ENCODE measurements around the gene PAIP2. TPM values are rescaled to one million over a fixed set of nuclear protein-coding genes. Genes with fewer than 3 reads are reported as not detected.

PAIP2 gene
- total RNA-seq, 2 donors from 2014 or later = 53.9 to 65.6 TPM

DNA sequence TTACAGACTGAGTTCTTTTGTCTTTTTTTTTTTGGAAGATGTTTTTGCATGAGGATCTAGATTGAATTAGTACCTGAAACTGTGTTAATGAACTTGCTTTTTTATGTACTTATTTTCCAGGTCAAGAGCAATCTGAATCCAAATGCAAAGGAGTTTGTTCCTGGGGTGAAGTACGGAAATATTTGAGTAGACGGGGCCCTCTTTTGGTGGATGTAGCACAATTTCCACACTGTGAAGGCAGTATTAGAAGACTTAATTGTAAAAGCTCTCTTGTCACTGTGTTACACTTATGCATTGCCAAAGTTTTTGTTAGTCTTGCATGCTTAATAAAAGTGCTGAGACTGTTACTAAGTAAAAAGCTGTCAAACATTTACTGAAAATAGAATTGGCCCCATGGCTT is 27.0 kb downstream of the PAIP2 start:
- Histone ChIP-seq H3K27ac (no peak overlapping the region), H3K27me3 (replicated peaks; ENCODE audit: insufficient read depth) (no peaks in the 10 kb centered on the region), H3K9me3 (no peaks in the 10 kb centered on the region), H3K4me3 (no peak overlapping the region), H3K4me1 (ENCODE audit: control insufficient read depth in 1 of 2, low read depth in 2 of 2) (peaks cover 0 to 3% of the 10 kb centered on the region in 2 donors), H3K36me3 (peaks cover 62% of the 10 kb centered on the region)
- DNase-seq (ENCODE audit: low spot score) (no peak), ATAC-seq (ENCODE audit: insufficient number of reproducible peaks, low FRiP score, low read depth) (no peak)
- no peak for TF ChIP-seq CTCF (IDR thresholded peaks at IDR 0.05)

DNA sequence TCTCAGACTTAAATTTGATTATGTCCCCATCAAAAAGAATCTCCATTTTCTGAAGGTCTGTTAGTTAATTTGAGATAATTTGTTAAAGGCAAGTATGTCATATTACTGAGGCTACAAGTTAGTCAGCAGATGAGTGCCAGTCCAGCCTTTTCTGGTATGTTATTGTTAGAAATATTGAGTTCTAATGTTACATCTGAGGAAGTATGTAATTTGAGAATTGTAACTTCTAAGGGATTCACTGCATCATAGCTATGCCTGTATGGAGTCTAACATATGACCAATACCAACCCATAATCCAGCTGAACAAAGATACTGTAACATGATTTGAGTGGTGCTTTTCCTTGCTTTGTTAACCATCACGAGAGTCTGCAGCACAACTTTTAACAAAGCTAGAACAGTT is 27.5 kb downstream of the PAIP2 start:
- H3K36me3 ChIP-seq = peaks cover 60% of the 10 kb centered on the region
- no peak for ATAC-seq (ENCODE audit: insufficient number of reproducible peaks, low FRiP score, low read depth)
- DNase-seq (ENCODE audit: low spot score) = no peak

GRCh38 chr5:139371482-139372435 is 30.1 kb downstream of the PAIP2 start:
- Histone ChIP-seq H3K9me3 (no peaks in the 10 kb centered on the region), H3K27me3 (replicated peaks; ENCODE audit: insufficient read depth) (no peaks in the 10 kb centered on the region), H3K4me1 (ENCODE audit: control insufficient read depth in 1 of 2, low read depth in 2 of 2) (peaks cover 0 to 7% of the 10 kb centered on the region in 2 donors), H3K27ac (no peak overlapping the region), H3K36me3 (peaks cover 37% of the 10 kb centered on the region), H3K4me3 (no peak overlapping the region)
- DNase-seq (ENCODE audit: low spot score) = no peak
- ATAC-seq (ENCODE audit: insufficient number of reproducible peaks, low FRiP score, low read depth) = no peak
- TF ChIP-seq CTCF (IDR thresholded peaks at IDR 0.05) = no peak

More for the DNA sequence above, 27.5 kb downstream of the PAIP2 start:
- no peak for TF ChIP-seq CTCF (IDR thresholded peaks at IDR 0.05)
- H3K4me1 ChIP-seq (ENCODE audit: control insufficient read depth in 1 of 2, low read depth in 2 of 2) = peaks cover 0 to 7% of the 10 kb centered on the region in 2 donors
- H3K27me3 ChIP-seq (replicated peaks; ENCODE audit: insufficient read depth) = no peaks in the 10 kb centered on the region
- no peak overlapping the region for H3K27ac ChIP-seq
- no peaks in the 10 kb centered on the region for H3K9me3 ChIP-seq
- H3K4me3 ChIP-seq = no peak overlapping the region

DNA sequence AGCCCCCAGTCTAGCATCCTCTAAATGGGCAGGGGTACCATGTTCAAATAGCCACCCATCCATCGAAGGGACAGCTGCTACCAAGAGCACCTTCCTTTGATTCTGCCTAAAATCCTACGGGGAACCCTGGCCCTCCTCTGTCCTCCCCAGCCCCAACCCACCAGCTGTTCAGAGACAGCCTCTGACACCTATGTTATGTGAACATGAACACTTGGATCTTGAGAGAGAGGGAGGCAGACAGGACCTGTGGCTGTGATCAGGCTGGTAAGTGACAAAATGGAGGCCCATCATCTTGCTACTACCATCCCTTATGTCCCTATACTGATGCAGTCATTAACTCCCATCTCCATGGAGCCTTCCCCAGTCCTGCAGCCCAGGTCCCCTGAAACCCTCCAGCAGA is 33.3 kb downstream of the PAIP2 start:
- no peak overlapping the region for H3K27ac ChIP-seq
- TF ChIP-seq CTCF (IDR thresholded peaks at IDR 0.05) = no peak
- no peak for DNase-seq (ENCODE audit: low spot score)

DNA sequence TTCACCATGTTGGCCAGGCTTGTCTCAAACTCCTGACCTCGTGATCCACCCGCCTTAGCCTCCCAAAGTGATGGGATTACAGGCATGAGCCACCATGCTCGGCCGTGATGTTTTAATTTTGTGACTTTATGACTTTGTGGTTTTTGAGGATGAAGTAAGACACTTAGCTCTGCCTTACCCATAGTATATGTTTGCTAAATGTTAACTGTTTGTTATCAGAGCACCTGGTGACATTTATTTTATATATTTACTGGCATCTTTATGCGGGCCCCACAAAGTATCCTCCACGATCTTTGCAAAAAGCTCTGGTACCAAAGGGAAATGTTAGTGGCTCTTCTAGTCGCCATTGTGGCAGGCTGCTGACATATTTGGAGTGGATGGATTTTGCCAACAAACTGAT is 34.7 kb downstream of the PAIP2 start:
- no peaks in the 10 kb centered on the region for H3K9me3 ChIP-seq
- ATAC-seq (ENCODE audit: insufficient number of reproducible peaks, low FRiP score, low read depth) (no peak), DNase-seq (ENCODE audit: low spot score) (no peak)
- H3K27me3 ChIP-seq (replicated peaks; ENCODE audit: insufficient read depth) = no peaks in the 10 kb centered on the region
- H3K4me3 ChIP-seq = no peak overlapping the region
- peaks cover 6% of the 10 kb centered on the region for H3K36me3 ChIP-seq
- TF ChIP-seq CTCF (IDR thresholded peaks at IDR 0.05) = no peak
- peaks cover 0 to 7% of the 10 kb centered on the region in 2 donors for H3K4me1 ChIP-seq (ENCODE audit: control insufficient read depth in 1 of 2, low read depth in 2 of 2)
- H3K27ac ChIP-seq = no peak overlapping the region

More for the DNA sequence above, 33.3 kb downstream of the PAIP2 start:
- no peaks in the 10 kb centered on the region for H3K27me3 ChIP-seq (replicated peaks; ENCODE audit: insufficient read depth)
- peaks cover 0 to 7% of the 10 kb centered on the region in 2 donors for H3K4me1 ChIP-seq (ENCODE audit: control insufficient read depth in 1 of 2, low read depth in 2 of 2)
- ATAC-seq (ENCODE audit: insufficient number of reproducible peaks, low FRiP score, low read depth) = no peak
- no peak overlapping the region for H3K4me3 ChIP-seq
- peaks cover 16% of the 10 kb centered on the region for H3K36me3 ChIP-seq
- no peaks in the 10 kb centered on the region for H3K9me3 ChIP-seq
